HG03103 (cell line): ENCODE data around the gene OR6A2.
"Not testable (repeated sequence)": the region's sequence is repeated elsewhere in the genome, so short reads cannot be mapped to it uniquely, and the experiment has no call there.

Source experiments
- ATAC-seq: cut with Tn5 transposase; IDR thresholded peaks from one replicate; pipeline ENCODE4 v1.9.1; 2021; ENCODE audit warnings: low read depth; ENCODE audit not compliant: unreplicated experiment

The OR6A2 gene

GRCh38 chr11:6799402-6799801 lies at the start of gene OR6A2:
TSS of gene OR6A2 (minus strand) at chr11:6799689. CDS start at chr11:6795708, 3,981 bp downstream.
- ATAC-seq, result no peak

- no peak for ATAC-seq
These were observed 45.9 kb upstream of the OR6A2 start, which contains the start of gene OR10A5 for GRCh38 chr11:6845383-6845782. TSS of gene OR10A5 (plus strand) at chr11:6845683. CDS start at chr11:6845683, 0 bp downstream.

- no peak for ATAC-seq
These were observed 44.9 kb upstream of the OR6A2 start for GRCh38 chr11:6844356-6844755.

GRCh38 chr11:6843670-6844069 lies 44.2 kb upstream of the OR6A2 start:
- ATAC-seq, result no peak

- no peak for ATAC-seq
These were observed 42.2 kb upstream of the OR6A2 start for GRCh38 chr11:6841694-6842093.

GRCh38 chr11:6834021-6834420 lies 34.5 kb upstream of the OR6A2 start:
- no peak for ATAC-seq

- ATAC-seq, result no peak
These were observed 33.9 kb upstream of the OR6A2 start for GRCh38 chr11:6833356-6833755.

- ATAC-seq, result no peak
These were observed 28.6 kb upstream of the OR6A2 start for GRCh38 chr11:6828103-6828502.

- no peak for ATAC-seq
These were observed 25.8 kb upstream of the OR6A2 start for GRCh38 chr11:6825231-6825744.

GRCh38 chr11:6824136-6824823 lies 24.8 kb upstream of the OR6A2 start:
- no peak for ATAC-seq

GRCh38 chr11:6818967-6819366 lies 19.5 kb upstream of the OR6A2 start:
- ATAC-seq, result no peak

GRCh38 chr11:6817694-6818093 lies 18.2 kb upstream of the OR6A2 start:
- no peak for ATAC-seq

- no peak for ATAC-seq
These were observed 14.2 kb upstream of the OR6A2 start for GRCh38 chr11:6813656-6814055.

- ATAC-seq, result peak; percentile 89
These were observed 13.0 kb upstream of the OR6A2 start for GRCh38 chr11:6812390-6813005.

- ATAC-seq, result not testable (repeated sequence)
These were observed 1.6 kb upstream of the OR6A2 start for GRCh38 chr11:6801075-6801474.

- ATAC-seq, result no peak
These were observed 4.8 kb downstream of the OR6A2 start for GRCh38 chr11:6794639-6795038.

- ATAC-seq, result no peak
These were observed 8.9 kb downstream of the OR6A2 start for GRCh38 chr11:6790546-6790945.

GRCh38 chr11:6782720-6783119 lies 16.8 kb downstream of the OR6A2 start, which contains the start of gene OR2AG1:
TSS of gene OR2AG1 (plus strand) at chr11:6783020. CDS start at chr11:6785038, 2,018 bp downstream.
- ATAC-seq, result no peak

GRCh38 chr11:6780829-6781228 lies 18.7 kb downstream of the OR6A2 start:
- no peak for ATAC-seq

GRCh38 chr11:6778518-6778917 lies 21.0 kb downstream of the OR6A2 start:
- ATAC-seq, result no peak

- peak; percentile 95 for ATAC-seq
These were observed 27.3 kb downstream of the OR6A2 start, which contains the start of gene OR2AG2 for GRCh38 chr11:6771926-6772893. TSS of gene OR2AG2 (minus strand) at chr11:6771976. CDS start at chr11:6768957, 3,019 bp downstream.
